Stimulated activated CD4-positive, alpha-beta T cell treated with anti-CD3 and anti-CD28 coated beads, Interleukin-2, amount 100 ng/mL, for 4 hours (primary cell): ENCODE results near the gene KIF11.

ENCODE experiments used
- DNase-seq: peaks from one replicate; pipeline ENCODE4 v3.0.0-alpha.2; 2020; ENCODE audit warnings: low read depth

KIF11 gene

DNA sequence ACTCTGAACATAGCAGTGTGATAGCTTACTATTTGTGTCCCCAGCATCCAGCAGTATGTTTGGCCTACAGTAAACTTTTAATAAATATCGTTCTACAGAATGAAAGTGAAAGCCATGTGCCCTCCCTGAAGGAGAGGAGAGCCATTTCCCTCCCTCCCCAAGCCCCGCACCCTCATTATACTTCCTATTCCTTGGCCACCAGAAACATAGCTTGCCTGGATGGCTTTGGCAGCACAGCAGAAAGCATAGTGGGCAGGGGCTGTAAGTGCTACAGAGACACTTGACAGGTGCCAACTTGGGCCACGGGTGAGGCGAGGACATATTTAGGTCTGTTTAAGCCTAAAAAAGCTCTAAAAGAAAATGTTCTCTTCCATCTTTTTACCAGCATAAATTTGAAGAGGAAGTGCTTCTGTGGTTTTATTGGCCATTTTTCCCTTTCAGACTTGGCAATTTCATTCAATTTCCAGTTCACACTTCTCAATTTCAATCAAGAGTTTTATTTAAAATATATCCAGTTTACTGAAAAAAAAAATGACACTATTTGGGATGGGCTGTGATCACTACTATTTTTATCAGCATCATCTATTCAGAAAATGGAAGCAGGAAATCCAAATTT, 109.5 kb downstream of the KIF11 start:
- DNase-seq, result no peak
